Stimulated activated CD4-positive, alpha-beta T cell treated with anti-CD3 and anti-CD28 coated beads, Interleukin-4, amount 100 ng/mL, for 24 hours (primary cell): ENCODE results near the gene DLG1.
"Not testable (repeated sequence)": the region's sequence is repeated elsewhere in the genome, so short reads cannot be mapped to it uniquely, and the experiment has no call there.

Source experiments
- DNase-seq: peaks from one replicate; pipeline ENCODE4 v3.0.0-alpha.2; 2020

Gene DLG1

GRCh38 chr3:197283045-197283444 lies 15.4 kb downstream of the DLG1 start:
- DNase-seq = no peak

- no peak for DNase-seq
Observed at GRCh38 chr3:197281849-197282248, 16.6 kb downstream of the DLG1 start.

- no peak for DNase-seq
Observed at GRCh38 chr3:197280156-197280555, 18.3 kb downstream of the DLG1 start.

- no peak for DNase-seq
Observed at GRCh38 chr3:197278933-197279332, 19.5 kb downstream of the DLG1 start.

GRCh38 chr3:197276808-197277207 lies 21.6 kb downstream of the DLG1 start:
- DNase-seq = not testable (repeated sequence)

- no peak for DNase-seq
Observed at GRCh38 chr3:197270558-197271317, 27.7 kb downstream of the DLG1 start.

- no peak for DNase-seq
Observed at GRCh38 chr3:197269024-197269423, 29.4 kb downstream of the DLG1 start.

- DNase-seq = no peak
Observed at GRCh38 chr3:197268294-197268693, 30.1 kb downstream of the DLG1 start.

GRCh38 chr3:197266331-197266730 lies 32.1 kb downstream of the DLG1 start:
- DNase-seq = no peak

- DNase-seq = no peak
Observed at GRCh38 chr3:197262709-197263108, 35.7 kb downstream of the DLG1 start.

- no peak for DNase-seq
Observed at GRCh38 chr3:197261164-197261509, 37.3 kb downstream of the DLG1 start.

GRCh38 chr3:197260491-197261163 lies 37.8 kb downstream of the DLG1 start:
- no peak for DNase-seq

GRCh38 chr3:197259096-197259495 lies 39.3 kb downstream of the DLG1 start:
- DNase-seq = no peak

GRCh38 chr3:197258168-197258755 lies 40.1 kb downstream of the DLG1 start:
- no peak for DNase-seq

GRCh38 chr3:197257711-197258110 lies 40.7 kb downstream of the DLG1 start:
- DNase-seq = no peak

- DNase-seq = peak; percentile 44
Observed at GRCh38 chr3:197256836-197257444, 41.5 kb downstream of the DLG1 start.

- no peak for DNase-seq
Observed at GRCh38 chr3:197256104-197256503, 42.3 kb downstream of the DLG1 start.

- no peak for DNase-seq
Observed at GRCh38 chr3:197253238-197253947, 45.0 kb downstream of the DLG1 start.

- DNase-seq = no peak
Observed at GRCh38 chr3:197249542-197249941, 48.9 kb downstream of the DLG1 start.

GRCh38 chr3:197248341-197248740 lies 50.1 kb downstream of the DLG1 start:
- no peak for DNase-seq

GRCh38 chr3:197244751-197245150 lies 53.7 kb downstream of the DLG1 start:
- DNase-seq = no peak

- DNase-seq = no peak
Observed at GRCh38 chr3:197242784-197243432, 55.5 kb downstream of the DLG1 start.

- DNase-seq = no peak
Observed at GRCh38 chr3:197241173-197241572, 57.2 kb downstream of the DLG1 start.
